HCT116 (cell line): ENCODE measurements around the gene FAXDC2. TPM values are rescaled to one million over a fixed set of nuclear protein-coding genes. Genes with fewer than 3 reads are reported as not detected.

Experiments
- ATAC-seq: fragments of 200-7000 bp; cut with Tn5 transposase; 2 replicates; pipeline ENCODE4 v1.9.1; 2020; ENCODE audit warnings: mild to moderate bottlenecking, moderate library complexity
- BruUV-seq: library from RNA; stranded (reverse); fragments of 400-500 nt; replicated peaks from 2 replicates; lab custom pipeline; 2021; lab: Mats Ljungman, UMichigan
- CTCF ChIA-PET: fragments of 300-600 bp; sonication (Branson Sonifier 250); formaldehyde crosslinking; loops from one replicate; lab custom pipeline; 2021; ENCODE audit warnings: antibody characterized with exemption; lab: Charles Lee
- POLR2A ChIA-PET: fragments of 300-600, 350-600 bp; sonication (Branson Sonifier 250); formaldehyde crosslinking; loops from one replicate; lab custom pipeline; 2021; ENCODE audit warnings: antibody characterized with exemption; lab: Charles Lee
- RAD21 ChIA-PET, 2 experiments: fragments of 300-600 bp; sonication (Branson Sonifier 250); formaldehyde crosslinking; loops; one replicate each; lab custom pipeline; 2023; ENCODE audit warnings: low total read pairs in 2 of 2; ENCODE audit not compliant: uncharacterized antibody in 2 of 2, unreplicated experiment in 2 of 2, low non-redundant PET in 1 of 2; lab: Charles Lee
- DNase-seq: peaks from one replicate; pipeline ENCODE4 v3.0.0-alpha.2; 2010; ENCODE audit warnings: low read depth, low spot score
- H2AFZ ChIP-seq: fragments of 200-600 bp; shearing (Covaris generic), sonication (generic); 2 replicates; pipeline ENCODE4 v1.6.1; 2017; ENCODE audit warnings: low read depth, mixed run types, mixed read lengths, antibody characterized with exemption, low read length; ENCODE audit not compliant: poor library complexity, severe bottlenecking
- H3K27ac ChIP-seq: 2 replicates; pipeline ENCODE4 v1.5.1; 2012; ENCODE audit warnings: low read depth, low read length
- H3K27me3 ChIP-seq: fragments of 200-600 bp; sonication (generic); 2 replicates; pipeline ENCODE4 v1.6.1; 2016; ENCODE audit warnings: mixed run types, low read length, mixed read lengths; ENCODE audit not compliant: insufficient read depth
- H3K36me3 ChIP-seq, 2 experiments: fragments of 200-500 bp in 1 of 2; fragments of 200-600 bp in 1 of 2; sonication (Bioruptor generic) in 1 of 2; sonication (generic) in 1 of 2; 2 replicates each; pipeline versions ENCODE4 v1.5.1 to v1.6.1; 2014 to 2016; ENCODE audit warnings: low read length in 2 of 2, inconsistent platforms in 1 of 2, mixed read lengths in 1 of 2, mixed run types in 1 of 2; ENCODE audit not compliant: insufficient read depth in 2 of 2, control insufficient read depth in 1 of 2
- H3K4me1 ChIP-seq, 2 experiments: fragments of 200-600 bp in 1 of 2; sonication (generic) in 1 of 2; 2 replicates each; pipeline versions ENCODE4 v1.5.1 to v1.6.1; 2012 to 2017; ENCODE audit warnings: low read length in 2 of 2, inconsistent platforms in 1 of 2, mild to moderate bottlenecking in 1 of 2, mixed read lengths in 1 of 2, mixed run types in 1 of 2, moderate library complexity in 1 of 2; ENCODE audit not compliant: insufficient read depth in 2 of 2, control insufficient read depth in 1 of 2
- H3K4me2 ChIP-seq: fragments of 200-600 bp; sonication (generic); 2 replicates; pipeline ENCODE4 v1.6.1; 2017; ENCODE audit warnings: mixed run types, low read length, mixed read lengths
- H3K4me3 ChIP-seq, 2 experiments: fragments of 200-600 bp in 1 of 2; sonication (generic) in 1 of 2; replicated peaks in 1 of 2; 2 replicates each; pipeline ENCODE4 v1.5.1; 2011 to 2016; ENCODE audit warnings: low read length in 2 of 2, control low read depth in 1 of 2, low read depth in 1 of 2, mild to moderate bottlenecking in 1 of 2, mixed read lengths in 1 of 2, mixed run types in 1 of 2
- H3K79me2 ChIP-seq: fragments of 200-600 bp; sonication (generic); 2 replicates; pipeline ENCODE4 v1.6.1; 2017; ENCODE audit warnings: mild to moderate bottlenecking, mixed run types, low read length, moderate library complexity, mixed read lengths; ENCODE audit not compliant: insufficient read depth
- H3K9ac ChIP-seq: fragments of 200-600 bp; sonication (generic); 2 replicates; pipeline ENCODE4 v1.6.1; 2016; ENCODE audit warnings: low read length, mixed read lengths
- H3K9me2 ChIP-seq: fragments of 200-600 bp; sonication (generic), shearing (Covaris generic); 2 replicates; pipeline ENCODE4 v1.6.1; 2017; ENCODE audit warnings: mixed run types, mild to moderate bottlenecking, moderate library complexity; ENCODE audit not compliant: insufficient read depth
- H3K9me3 ChIP-seq, 2 experiments: fragments of 200-500 bp in 1 of 2; fragments of 200-600 bp in 1 of 2; sonication (Bioruptor generic) in 1 of 2; sonication (generic) in 1 of 2; 2 replicates each; pipeline ENCODE4 v1.6.1; 2014 to 2017; ENCODE audit warnings: low read length in 2 of 2, mixed read lengths in 2 of 2, inconsistent platforms in 1 of 2, low read depth in 1 of 2, mild to moderate bottlenecking in 1 of 2, mixed run types in 1 of 2, moderate library complexity in 1 of 2; ENCODE audit not compliant: control insufficient read depth in 1 of 2, insufficient read depth in 1 of 2
- H4K20me1 ChIP-seq: fragments of 200-600 bp; sonication (generic), shearing (Covaris generic); 2 replicates; pipeline ENCODE4 v1.6.1; 2017; ENCODE audit warnings: mixed run types, mild to moderate bottlenecking, moderate library complexity; ENCODE audit not compliant: insufficient read depth
- CEBPB ChIP-seq: IDR thresholded peaks from 2 replicates; pipeline ENCODE4 v1.6.1; 2012; ENCODE audit warnings: low read depth
- EGR1 ChIP-seq: IDR thresholded peaks from 2 replicates; pipeline ENCODE4 v1.6.1; 2012; ENCODE audit warnings: low read depth
- EZH2 ChIP-seq: fragments of 200-600 bp; sonication (generic); IDR thresholded peaks from 2 replicates; pipeline ENCODE4 v1.6.1; 2017; ENCODE audit warnings: antibody characterized with exemption, mixed run types
- JUND ChIP-seq: IDR thresholded peaks from 2 replicates; pipeline ENCODE4 v1.6.1; 2012
- RAD21 ChIP-seq: IDR thresholded peaks from 2 replicates; pipeline ENCODE4 v1.6.1; 2012; ENCODE audit warnings: low read depth, mild to moderate bottlenecking
- SP1 ChIP-seq: IDR thresholded peaks from 2 replicates; pipeline ENCODE4 v1.6.1; 2012; ENCODE audit warnings: low read depth
- SRF ChIP-seq: IDR thresholded peaks from 2 replicates; pipeline ENCODE4 v1.6.1; 2012; ENCODE audit warnings: low read depth
- ZFX ChIP-seq: fragments of 450-650 bp; IDR thresholded peaks from 2 replicates; pipeline ENCODE4 v1.6.1; 2017
- ZNF274 ChIP-seq: fragments of 200-500 bp; sonication (Bioruptor generic); IDR thresholded peaks from 2 replicates; pipeline ENCODE4 v1.6.1; 2014; ENCODE audit warnings: mild to moderate bottlenecking, low read depth, low read length, inconsistent platforms
- intact Hi-C: fragments of 100-400 bp; cut with micrococcal nuclease; formaldehyde crosslinking; loops from 2 replicates; pipeline ENCODE4 v1.10.0; 2022
- total RNA-seq: library from RNA; stranded (reverse); gene quantifications from one replicate; pipeline ENCODE4 v1.2.1, GENCODE V29; 2021; ENCODE audit not compliant: unreplicated experiment
- TF ChIP-seq, protein P1 (sequence below), 3 experiments: fragments of 200-600 bp in 1 of 3; sonication (generic) in 1 of 3; IDR thresholded peaks in 2 of 3; conservative IDR thresholded peaks in 1 of 3; 2 replicates each; pipeline ENCODE4 v1.5.1; 2012 to 2017; ENCODE audit warnings: low read depth in 2 of 3, low read length in 2 of 3, antibody characterized with exemption in 1 of 3, borderline replicate concordance in 1 of 3, control low read depth in 1 of 3, mild to moderate bottlenecking in 1 of 3, mixed read lengths in 1 of 3, mixed run types in 1 of 3, moderate library complexity in 1 of 3; ENCODE audit not compliant: insufficient read depth in 1 of 3
- TF ChIP-seq, protein P2 (sequence below): IDR thresholded peaks from 2 replicates; pipeline ENCODE4 v1.6.1; 2011; ENCODE audit warnings: mild to moderate bottlenecking, low read length, moderate library complexity; ENCODE audit not compliant: insufficient replicate concordance; ENCODE audit errors: extremely low read depth
- TF ChIP-seq, protein P3 (sequence below): IDR thresholded peaks from 2 replicates; pipeline ENCODE4 v1.6.1; 2012

FAXDC2 gene
- total RNA-seq, 1 experiment from 2014 or later, result 0.22 TPM

DNA sequence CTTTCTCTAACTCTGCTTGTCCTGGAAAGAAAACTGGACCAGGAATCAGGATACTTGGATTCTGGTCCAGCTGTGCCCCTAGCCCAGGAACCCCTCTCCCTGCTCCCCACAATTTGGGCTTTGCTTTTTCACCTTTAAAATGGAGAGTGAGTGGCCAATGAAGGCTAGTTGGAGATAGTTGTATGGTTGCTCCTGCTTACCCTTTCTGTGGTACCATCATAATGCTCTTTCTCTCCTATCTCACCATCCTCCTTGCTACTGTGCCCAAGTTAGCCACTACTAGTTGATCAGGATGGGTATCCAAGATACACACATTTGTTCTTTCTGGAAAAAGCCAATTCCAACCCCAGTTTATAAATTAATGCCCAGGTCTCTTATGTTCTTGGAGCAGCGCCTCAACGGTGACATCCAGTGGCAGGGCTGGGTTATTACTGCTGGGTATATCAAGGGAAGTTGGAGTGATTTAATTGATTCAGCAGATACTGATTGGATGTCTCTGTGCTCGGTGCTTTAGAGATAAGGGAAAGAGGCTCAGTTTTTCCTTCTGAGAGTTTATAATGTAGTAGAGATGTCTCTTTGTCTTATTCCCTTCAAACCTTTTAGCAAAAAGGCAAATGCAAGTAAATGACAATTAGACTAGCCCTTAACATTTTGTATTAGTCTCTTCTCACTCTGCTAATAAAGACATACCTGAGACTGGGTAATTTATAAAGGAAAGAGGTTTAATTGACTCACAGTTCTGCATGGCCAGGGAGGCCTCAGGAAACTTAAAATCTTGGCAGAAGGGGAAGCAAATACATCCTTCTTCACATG lies 38.5 kb downstream of the FAXDC2 start:
- peaks cover 8% of the 10 kb centered on the region for H4K20me1 ChIP-seq
- H3K9me2 ChIP-seq, result no peaks in the 10 kb centered on the region
- ATAC-seq, result peak; percentile 90
- ChIA-PET RAD21 (no interaction called here), CTCF (no interaction called here), POLR2A (no interaction called here)
- no peak overlapping the region for H3K4me3 ChIP-seq
- peaks cover 27% of the 10 kb centered on the region; the same call in 1 of the 2 replicates for H3K79me2 ChIP-seq
- intact Hi-C loops, result loop anchor here (1.0 kb wide), 1 partner anchor 162 kb away; no protein-coding TSS in a partner anchor
- no peaks in the 10 kb centered on the region for H3K27me3 ChIP-seq
- H2AFZ ChIP-seq, result no peak overlapping the region
- peak; percentile 59 for DNase-seq
- no peaks in the 10 kb centered on the region for H3K4me1 ChIP-seq
- peaks cover 47 to 79% of the 10 kb centered on the region in 2 experiments for H3K36me3 ChIP-seq
- TF ChIP-seq, protein P1, sequence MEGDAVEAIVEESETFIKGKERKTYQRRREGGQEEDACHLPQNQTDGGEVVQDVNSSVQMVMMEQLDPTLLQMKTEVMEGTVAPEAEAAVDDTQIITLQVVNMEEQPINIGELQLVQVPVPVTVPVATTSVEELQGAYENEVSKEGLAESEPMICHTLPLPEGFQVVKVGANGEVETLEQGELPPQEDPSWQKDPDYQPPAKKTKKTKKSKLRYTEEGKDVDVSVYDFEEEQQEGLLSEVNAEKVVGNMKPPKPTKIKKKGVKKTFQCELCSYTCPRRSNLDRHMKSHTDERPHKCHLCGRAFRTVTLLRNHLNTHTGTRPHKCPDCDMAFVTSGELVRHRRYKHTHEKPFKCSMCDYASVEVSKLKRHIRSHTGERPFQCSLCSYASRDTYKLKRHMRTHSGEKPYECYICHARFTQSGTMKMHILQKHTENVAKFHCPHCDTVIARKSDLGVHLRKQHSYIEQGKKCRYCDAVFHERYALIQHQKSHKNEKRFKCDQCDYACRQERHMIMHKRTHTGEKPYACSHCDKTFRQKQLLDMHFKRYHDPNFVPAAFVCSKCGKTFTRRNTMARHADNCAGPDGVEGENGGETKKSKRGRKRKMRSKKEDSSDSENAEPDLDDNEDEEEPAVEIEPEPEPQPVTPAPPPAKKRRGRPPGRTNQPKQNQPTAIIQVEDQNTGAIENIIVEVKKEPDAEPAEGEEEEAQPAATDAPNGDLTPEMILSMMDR (IDR thresholded peaks at IDR 0.05 in 2 of 3, conservative IDR thresholded peaks at IDR 0.05 in 1 of 3; ENCODE audit: borderline replicate concordance in 1 of 3, insufficient read depth in 1 of 3, low read depth in 2 of 3, low read length in 2 of 3), result peak; percentile 72 to 95 (median 88); a peak in 5 of 6 replicates
- TF ChIP-seq JUND (no peak), RAD21 (peak; percentile 83)
- no peak overlapping the region for H3K9ac ChIP-seq
- no peaks in the 10 kb centered on the region for H3K9me3 ChIP-seq
- H3K27ac ChIP-seq, result no peak overlapping the region
- no peak overlapping the region for H3K4me2 ChIP-seq
- no TSS peak for BruUV-seq

DNA sequence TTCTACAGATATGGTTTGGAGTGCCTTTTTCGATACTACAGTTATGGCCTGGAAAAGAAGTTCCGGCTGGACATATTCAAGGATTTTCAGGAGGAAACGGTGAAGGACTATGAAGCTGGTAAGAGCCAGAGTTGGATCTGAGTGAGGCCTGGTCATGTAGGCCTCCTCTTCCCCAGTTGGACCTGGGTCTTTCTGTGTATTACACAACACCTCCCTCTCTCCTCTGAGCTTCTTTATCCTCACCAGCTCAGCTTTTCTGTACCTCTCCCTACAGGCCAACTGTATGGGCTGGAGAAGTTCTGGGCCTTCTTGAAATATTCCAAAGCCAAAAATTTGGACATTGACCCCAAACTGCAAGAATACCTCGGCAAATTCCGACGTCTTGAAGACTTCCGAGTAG lies 39.2 kb downstream of the FAXDC2 start:
- intact Hi-C loops, result no loop called here
- ATAC-seq, result no peak
- POLR2A ChIA-PET, result no interaction called here
- TF ChIP-seq EZH2 (no peak), EGR1 (no peak), ZFX (no peak), JUND (no peak), ZNF274 (no peak), SP1 (no peak), SRF (no peak), CEBPB (no peak)
- TF ChIP-seq, protein P2, sequence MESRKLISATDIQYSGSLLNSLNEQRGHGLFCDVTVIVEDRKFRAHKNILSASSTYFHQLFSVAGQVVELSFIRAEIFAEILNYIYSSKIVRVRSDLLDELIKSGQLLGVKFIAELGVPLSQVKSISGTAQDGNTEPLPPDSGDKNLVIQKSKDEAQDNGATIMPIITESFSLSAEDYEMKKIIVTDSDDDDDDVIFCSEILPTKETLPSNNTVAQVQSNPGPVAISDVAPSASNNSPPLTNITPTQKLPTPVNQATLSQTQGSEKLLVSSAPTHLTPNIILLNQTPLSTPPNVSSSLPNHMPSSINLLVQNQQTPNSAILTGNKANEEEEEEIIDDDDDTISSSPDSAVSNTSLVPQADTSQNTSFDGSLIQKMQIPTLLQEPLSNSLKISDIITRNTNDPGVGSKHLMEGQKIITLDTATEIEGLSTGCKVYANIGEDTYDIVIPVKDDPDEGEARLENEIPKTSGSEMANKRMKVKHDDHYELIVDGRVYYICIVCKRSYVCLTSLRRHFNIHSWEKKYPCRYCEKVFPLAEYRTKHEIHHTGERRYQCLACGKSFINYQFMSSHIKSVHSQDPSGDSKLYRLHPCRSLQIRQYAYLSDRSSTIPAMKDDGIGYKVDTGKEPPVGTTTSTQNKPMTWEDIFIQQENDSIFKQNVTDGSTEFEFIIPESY, result no peak
- TF ChIP-seq, protein P3, sequence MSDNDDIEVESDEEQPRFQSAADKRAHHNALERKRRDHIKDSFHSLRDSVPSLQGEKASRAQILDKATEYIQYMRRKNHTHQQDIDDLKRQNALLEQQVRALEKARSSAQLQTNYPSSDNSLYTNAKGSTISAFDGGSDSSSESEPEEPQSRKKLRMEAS, result no peak
- TF ChIP-seq, protein P1 (IDR thresholded peaks at IDR 0.05 in 2 of 3, conservative IDR thresholded peaks at IDR 0.05 in 1 of 3; ENCODE audit: borderline replicate concordance in 1 of 3, insufficient read depth in 1 of 3, low read depth in 2 of 3, low read length in 2 of 3), result no peak

More for the DNA sequence above, 39.2 kb downstream of the FAXDC2 start:
- Histone ChIP-seq H4K20me1 (peaks cover 8% of the 10 kb centered on the region), H3K4me3 (no peak overlapping the region), H3K79me2 (peaks cover 32% of the 10 kb centered on the region; the same call in 1 of the 2 replicates), H2AFZ (no peak overlapping the region), H3K4me2 (no peak overlapping the region), H3K27me3 (no peaks in the 10 kb centered on the region), H3K36me3 (peaks cover 46 to 79% of the 10 kb centered on the region in 2 experiments), H3K4me1 (no peaks in the 10 kb centered on the region), H3K27ac (no peak overlapping the region), H3K9me2 (no peaks in the 10 kb centered on the region), H3K9ac (no peak overlapping the region), H3K9me3 (no peaks in the 10 kb centered on the region)
- no peak for DNase-seq
- CTCF ChIA-PET, result no interaction called here
- no TSS peak for BruUV-seq
- RAD21 ChIA-PET, result no interaction called here
